Activated CD4-positive, alpha-beta T cell treated with anti-CD3 and anti-CD28 coated beads, Interleukin-2, amount 50 U/mL, for 24 hours (primary cell): ENCODE measurements around the gene GP9.
"Not testable (repeated sequence)": the region's sequence is repeated elsewhere in the genome, so short reads cannot be mapped to it uniquely, and the experiment has no call there.

Source experiments
- DNase-seq, 2 donors: peaks; one replicate each; pipeline ENCODE4 v3.0.0-alpha.2; 2020; ENCODE audit warnings: low read depth in 1 of 2, low spot score in 1 of 2

GP9 gene

DNA sequence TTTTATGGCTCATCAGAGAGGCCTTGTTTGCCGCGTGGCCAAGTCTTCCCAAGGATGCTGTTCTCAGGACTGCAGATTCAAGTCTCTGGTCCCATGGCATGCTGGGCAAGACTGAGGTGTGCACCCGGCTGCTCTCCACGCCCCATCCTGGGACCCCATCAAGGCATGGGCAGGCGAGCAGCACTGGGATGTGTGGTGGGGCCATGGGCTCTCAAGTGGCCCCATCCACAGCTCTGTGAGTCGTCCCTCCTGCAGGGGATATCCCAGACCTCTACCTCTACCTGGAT, 13.1 kb upstream of the GP9 start:
- no peak for DNase-seq

- no peak for DNase-seq
These were observed 9.9 kb upstream of the GP9 start for GRCh38 chr3:129050556-129051295.

DNA sequence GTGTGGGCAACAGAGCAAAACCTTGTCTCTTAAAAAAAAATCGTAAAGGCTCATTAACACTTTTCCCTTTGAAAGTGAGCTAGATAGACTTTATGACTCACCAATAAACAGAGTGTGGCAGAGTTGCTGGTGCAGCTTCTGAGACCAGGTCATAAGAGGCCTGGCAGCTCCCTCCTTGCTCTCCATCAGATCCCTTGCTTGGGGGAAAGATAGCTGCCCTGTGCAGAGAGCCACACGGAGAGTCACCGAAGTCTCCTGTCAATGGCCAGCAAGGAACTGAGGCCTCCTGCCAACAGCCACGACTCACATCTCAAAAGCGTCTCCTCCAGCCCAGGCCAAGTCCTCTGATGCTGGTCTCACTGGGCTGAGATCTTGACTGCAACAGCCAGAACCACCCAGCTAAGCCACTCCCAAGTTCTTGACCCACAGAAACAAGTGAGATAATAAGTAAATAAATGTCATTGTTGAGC, 8.7 kb upstream of the GP9 start:
- no peak for DNase-seq

- DNase-seq: no peak
These were observed 7.9 kb upstream of the GP9 start for GRCh38 chr3:129052675-129053074.

DNA sequence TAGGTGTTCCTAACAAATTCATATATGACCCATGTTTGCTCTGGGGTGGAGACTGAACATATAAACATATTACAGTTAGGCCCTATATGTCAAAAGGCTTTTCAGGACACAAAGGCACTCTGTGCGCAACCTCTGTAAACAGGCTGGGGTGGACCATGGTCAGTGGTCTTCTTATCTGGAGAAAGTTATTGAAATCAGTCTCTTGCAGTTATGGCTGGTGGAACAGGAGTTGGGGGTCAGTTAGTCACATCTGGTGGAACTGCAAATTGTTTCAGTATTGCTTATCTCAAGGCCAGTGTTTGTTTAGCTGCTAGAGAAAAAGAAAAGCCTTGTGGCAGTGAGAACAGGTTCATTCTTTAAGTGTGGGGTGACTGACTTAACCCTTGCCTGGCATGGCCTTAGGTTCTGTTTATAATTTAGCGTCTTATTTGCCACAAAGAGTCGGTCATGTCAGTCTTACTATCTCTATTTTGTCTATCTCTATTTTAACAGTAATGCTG, 5.9 kb upstream of the GP9 start:
- DNase-seq: no peak

- DNase-seq: no peak
These were observed 4.0 kb upstream of the GP9 start for GRCh38 chr3:129056451-129057173.

DNA sequence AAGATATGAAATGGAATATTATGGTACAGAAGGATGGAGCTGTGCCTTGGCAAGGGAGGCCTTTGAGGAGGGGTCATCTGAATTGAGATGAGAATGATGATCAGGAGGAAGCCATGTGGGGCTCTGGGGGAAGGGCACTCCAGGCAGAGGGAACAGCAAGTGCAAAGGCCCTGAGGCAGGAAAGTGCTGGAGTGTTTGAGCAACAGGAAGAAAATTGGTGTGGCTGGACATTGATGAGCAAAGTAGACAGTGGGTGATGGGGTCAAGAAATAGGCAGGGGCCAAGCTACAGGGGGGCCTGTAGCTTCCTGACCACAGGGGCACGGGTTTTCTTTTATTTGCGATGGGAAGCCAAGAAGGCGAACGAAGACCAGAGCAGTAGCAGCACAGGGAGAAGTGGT, 3.3 kb upstream of the GP9 start:
- DNase-seq: no peak

- no peak for DNase-seq
These were observed 2.0 kb upstream of the GP9 start for GRCh38 chr3:129058441-129059200.

GRCh38 chr3:129059311-129059958, 1.1 kb upstream of the GP9 start:
- no peak for DNase-seq

- no peak for DNase-seq
These were observed 676 bp downstream of the GP9 start for GRCh38 chr3:129061023-129061887.

DNA sequence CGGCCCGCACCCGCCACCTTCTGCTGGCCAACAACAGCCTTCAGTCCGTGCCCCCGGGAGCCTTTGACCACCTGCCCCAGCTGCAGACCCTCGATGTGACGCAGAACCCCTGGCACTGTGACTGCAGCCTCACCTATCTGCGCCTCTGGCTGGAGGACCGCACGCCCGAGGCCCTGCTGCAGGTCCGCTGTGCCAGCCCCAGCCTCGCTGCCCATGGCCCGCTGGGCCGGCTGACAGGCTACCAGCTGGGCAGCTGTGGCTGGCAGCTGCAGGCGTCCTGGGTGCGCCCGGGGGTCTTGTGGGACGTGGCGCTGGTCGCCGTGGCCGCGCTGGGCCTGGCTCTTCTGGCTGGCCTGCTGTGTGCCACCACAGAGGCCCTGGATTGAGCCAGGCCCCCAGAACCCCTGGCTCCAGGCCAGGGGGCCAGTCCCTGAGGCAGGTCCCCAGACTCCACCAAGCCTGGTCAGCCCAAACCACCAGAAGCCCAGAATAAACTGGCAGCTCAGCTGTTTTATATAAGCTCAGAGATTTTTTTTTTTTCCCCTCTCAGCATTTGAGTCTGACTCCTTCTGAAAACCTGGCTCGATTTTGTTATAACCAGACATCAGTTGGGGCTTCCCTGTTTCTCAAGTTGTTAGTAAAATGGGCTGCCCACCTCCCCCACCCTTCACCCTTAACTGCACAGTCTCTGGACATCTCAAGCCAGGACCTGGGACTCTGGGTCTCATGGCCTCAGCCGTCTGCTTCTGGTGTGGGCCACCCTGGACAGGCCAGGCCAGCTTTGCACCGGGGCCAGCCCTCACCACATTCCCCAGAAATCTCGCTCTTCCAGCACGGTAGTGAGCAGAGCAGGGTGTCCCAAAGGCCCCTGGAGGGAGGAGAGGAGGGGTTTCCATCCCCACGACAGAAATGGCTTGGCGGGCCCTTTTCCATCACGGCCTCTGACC, 1.6 kb downstream of the GP9 start:
- DNase-seq: no peak

GRCh38 chr3:129063091-129063640, 2.6 kb downstream of the GP9 start:
- DNase-seq: no peak

DNA sequence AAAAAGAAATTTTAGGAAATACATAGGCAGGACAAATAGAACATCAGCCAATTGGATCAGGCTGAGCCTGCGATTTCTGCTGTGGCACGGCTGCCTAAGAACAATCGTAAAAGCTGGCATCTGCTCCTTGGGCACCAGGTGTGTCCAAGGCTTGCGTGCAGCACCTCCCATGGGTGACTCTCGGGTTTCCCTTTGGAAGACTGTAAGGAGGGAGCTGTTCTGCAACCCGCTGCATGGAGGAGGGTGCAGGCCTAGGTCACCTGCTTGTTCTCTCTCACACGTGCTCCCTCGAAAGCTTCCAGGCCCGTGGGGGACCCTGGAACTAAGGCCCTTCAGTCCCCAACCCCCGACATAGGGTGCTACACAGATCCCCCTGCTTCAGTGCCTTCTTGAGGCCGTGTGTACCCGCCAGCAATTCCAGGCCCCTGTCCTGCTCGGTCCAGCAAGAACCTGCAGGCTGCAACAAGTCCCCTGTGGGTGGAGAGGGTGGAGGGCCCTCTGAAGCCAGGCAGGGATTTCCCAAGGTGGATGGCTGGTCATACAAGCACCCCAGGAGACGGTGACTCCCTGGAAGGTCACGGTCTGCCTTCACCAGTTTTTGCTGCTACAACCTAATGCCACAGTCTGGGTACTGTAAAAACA, 3.4 kb downstream of the GP9 start:
- DNase-seq: no peak

DNA sequence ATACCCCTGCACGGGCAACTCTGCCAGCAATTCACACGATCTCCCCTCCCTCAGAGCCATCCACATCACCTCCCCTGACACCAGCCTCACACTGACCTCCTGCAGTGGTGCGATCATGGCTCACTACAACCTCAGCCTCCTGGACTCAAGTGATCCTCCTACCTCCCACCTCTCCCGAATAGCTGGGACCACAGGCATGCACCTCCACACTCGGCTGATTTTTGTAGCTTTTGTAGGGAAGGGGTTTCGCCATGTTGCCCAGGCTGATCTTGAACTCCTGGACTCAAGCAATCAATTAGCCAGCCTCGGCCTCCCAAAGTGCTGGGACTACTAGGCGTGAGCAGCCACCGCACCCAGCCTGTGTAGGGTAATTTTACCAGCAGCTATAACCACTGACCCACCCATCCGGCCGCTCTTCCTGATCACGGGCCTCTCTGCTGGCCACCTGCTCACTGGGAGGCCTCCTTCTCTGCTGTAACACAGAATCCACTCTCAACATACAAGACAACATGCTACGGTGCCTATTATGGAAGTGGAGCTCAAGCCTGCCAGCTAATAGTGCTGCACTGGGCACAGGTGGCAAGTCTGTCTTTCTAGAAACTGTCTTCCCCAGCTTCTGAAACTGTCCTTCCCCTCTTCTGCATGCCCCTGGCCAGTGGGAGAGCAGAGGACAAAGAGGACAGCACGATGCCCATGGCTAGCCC, 4.6 kb downstream of the GP9 start:
- DNase-seq: no peak

DNA sequence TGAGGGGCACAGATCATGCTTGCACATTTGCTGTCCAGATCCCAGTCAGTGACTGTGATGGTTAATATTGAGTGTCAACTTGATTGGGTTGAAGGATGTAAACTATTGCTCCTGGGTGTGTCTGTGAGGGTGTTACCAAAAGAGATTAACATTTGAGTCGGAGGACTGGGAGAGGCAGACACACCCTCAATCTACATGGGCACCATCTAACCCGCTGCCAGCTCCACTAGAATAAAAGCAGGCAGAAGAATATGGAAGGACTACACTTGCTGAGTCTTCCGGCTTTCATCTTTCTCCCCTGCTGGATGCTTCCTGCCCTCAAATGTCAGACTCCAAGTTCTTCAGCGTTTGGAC, 5.1 kb downstream of the GP9 start:
- no peak for DNase-seq

GRCh38 chr3:129067719-129068118, 7.1 kb downstream of the GP9 start:
- DNase-seq: not testable (repeated sequence)

GRCh38 chr3:129068291-129068886, 7.8 kb downstream of the GP9 start:
- DNase-seq: no peak
